ENCODE measurements around the gene PDLIM4.

Gene PDLIM4

GRCh38 chr5:132257131-132258101 lies at the start of gene PDLIM4:
Gene PDLIM4 (plus strand): TSS chr5:132257696. CDS start chr5:132257735, 39 bp downstream.
- DNase-seq (ENCODE audit: low read depth in 2 of 2): no peak

- no peak for DNase-seq (ENCODE audit: low read depth in 2 of 2)
Observed at GRCh38 chr5:132207778-132208177, 49.7 kb upstream of the PDLIM4 start.

GRCh38 chr5:132209131-132209530 lies 48.4 kb upstream of the PDLIM4 start:
- no peak for DNase-seq (ENCODE audit: low read depth in 2 of 2)

GRCh38 chr5:132209901-132210545 lies 47.5 kb upstream of the PDLIM4 start:
- no peak for DNase-seq (ENCODE audit: low read depth in 2 of 2)

GRCh38 chr5:132210944-132211343 lies 46.6 kb upstream of the PDLIM4 start:
- DNase-seq (ENCODE audit: low read depth in 2 of 2): no peak

- DNase-seq (ENCODE audit: low read depth in 2 of 2): no peak
Observed at GRCh38 chr5:132211787-132212186, 45.7 kb upstream of the PDLIM4 start.

GRCh38 chr5:132213666-132214065 lies 43.8 kb upstream of the PDLIM4 start:
- no peak for DNase-seq (ENCODE audit: low read depth in 2 of 2)

GRCh38 chr5:132214491-132214890 lies 43.0 kb upstream of the PDLIM4 start:
- DNase-seq (ENCODE audit: low read depth in 2 of 2): no peak

- no peak for DNase-seq (ENCODE audit: low read depth in 2 of 2)
Observed at GRCh38 chr5:132215329-132215728, 42.2 kb upstream of the PDLIM4 start.

- no peak for DNase-seq (ENCODE audit: low read depth in 2 of 2)
Observed at GRCh38 chr5:132218321-132218720, 39.2 kb upstream of the PDLIM4 start.

GRCh38 chr5:132219289-132219970 lies 38.1 kb upstream of the PDLIM4 start:
- DNase-seq (ENCODE audit: low read depth in 2 of 2): no peak

GRCh38 chr5:132219981-132220380 lies 37.5 kb upstream of the PDLIM4 start:
- no peak for DNase-seq (ENCODE audit: low read depth in 2 of 2)

- DNase-seq (ENCODE audit: low read depth in 2 of 2): no peak
Observed at GRCh38 chr5:132220491-132220890, 37.0 kb upstream of the PDLIM4 start.

GRCh38 chr5:132221781-132222648 lies 35.5 kb upstream of the PDLIM4 start:
- no peak for DNase-seq (ENCODE audit: low read depth in 2 of 2)

GRCh38 chr5:132222649-132223038 lies 34.9 kb upstream of the PDLIM4 start:
- no peak for DNase-seq (ENCODE audit: low read depth in 2 of 2)

GRCh38 chr5:132223861-132224260 lies 33.6 kb upstream of the PDLIM4 start:
- no peak for DNase-seq (ENCODE audit: low read depth in 2 of 2)

GRCh38 chr5:132224716-132225115 lies 32.8 kb upstream of the PDLIM4 start:
- DNase-seq (ENCODE audit: low read depth in 2 of 2): no peak

GRCh38 chr5:132225165-132226032 lies 32.1 kb upstream of the PDLIM4 start:
- DNase-seq (ENCODE audit: low read depth in 2 of 2): peak in 1 of 2 donors; percentile 26

GRCh38 chr5:132226516-132227234 lies 30.8 kb upstream of the PDLIM4 start:
- no peak for DNase-seq (ENCODE audit: low read depth in 2 of 2)

- no peak for DNase-seq (ENCODE audit: low read depth in 2 of 2)
Observed at GRCh38 chr5:132227235-132227484, 30.3 kb upstream of the PDLIM4 start.

All from stimulated activated CD8-positive, alpha-beta memory T cell treated with anti-CD3 and anti-CD28 coated beads, Interleukin-15, amount 100 ng/mL, for 48 hours (primary cell).